ENCODE data around the gene RPL39. TPM values are rescaled to one million over a fixed set of nuclear protein-coding genes. Genes with fewer than 3 reads are reported as not detected.
"Not testable (repeated sequence)": the region's sequence is repeated elsewhere in the genome, so short reads cannot be mapped to it uniquely, and the experiment has no call there.

Gene RPL39
- total RNA-seq, 1 donor = 1,740 TPM

DNA sequence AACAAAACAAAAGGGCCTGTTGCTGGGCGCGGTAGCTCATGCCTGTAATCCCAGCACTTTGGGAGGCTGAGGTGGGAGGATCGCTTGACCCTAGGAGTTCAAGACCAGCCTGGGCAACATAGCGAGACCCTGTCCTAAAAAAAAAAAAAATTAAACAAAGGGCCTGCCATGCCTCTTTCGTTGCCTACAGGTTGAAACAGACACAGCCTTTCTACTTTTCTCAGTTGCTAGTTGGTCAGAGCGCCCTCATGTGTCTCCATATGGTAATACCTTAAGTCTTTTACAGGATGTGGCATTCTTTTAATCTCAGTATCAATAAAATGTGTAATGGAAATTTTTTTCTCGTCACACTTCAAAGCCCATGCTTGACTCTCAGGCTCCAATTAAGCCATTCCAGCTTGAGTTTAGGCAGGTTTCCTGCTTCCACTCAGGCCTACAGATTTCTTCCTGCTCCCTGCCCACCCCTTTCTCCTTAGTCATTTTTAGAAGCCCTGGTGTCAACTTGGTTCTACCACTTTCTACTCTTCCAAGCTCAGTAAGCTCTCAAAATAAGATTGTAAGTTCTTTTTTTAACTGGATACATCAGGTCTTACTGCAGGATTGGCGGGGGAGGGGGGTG lies 37.7 kb downstream of the RPL39 start:
- DNase-seq (ENCODE audit: insufficient read length, low spot score, missing footprints) = peak; percentile 34
- H3K4me1 ChIP-seq (ENCODE audit: insufficient read depth, low read length) = no peaks in the 10 kb centered on the region

DNA sequence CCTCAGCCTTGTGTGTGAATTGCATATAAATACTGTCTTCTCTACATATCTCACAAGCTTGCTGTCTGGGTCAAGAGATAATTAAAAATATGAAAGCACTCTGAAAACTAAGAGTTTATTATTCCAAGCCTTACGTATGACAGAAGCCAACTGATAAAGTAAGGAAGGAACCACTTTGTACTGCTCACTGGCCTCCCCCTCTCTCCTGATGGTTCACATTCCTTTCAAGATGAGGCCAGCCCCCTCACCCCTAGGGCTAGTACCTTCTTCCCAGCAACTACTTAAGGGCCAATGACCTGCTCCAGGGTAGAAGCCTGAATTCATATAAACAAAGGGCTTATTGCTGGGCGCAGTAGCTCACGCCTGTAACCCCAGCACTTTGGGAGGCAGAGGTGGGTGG lies 38.4 kb downstream of the RPL39 start:
- Histone ChIP-seq H3K27me3 (ENCODE audit: insufficient read depth, low read length) (no peaks in the 10 kb centered on the region), H4K20me1 (ENCODE audit: insufficient read depth, low read length) (no peaks in the 10 kb centered on the region), H3K4me2 (ENCODE audit: insufficient read depth, low read length) (no peak overlapping the region), H3K36me3 (ENCODE audit: insufficient read depth, low read length) (no peaks in the 10 kb centered on the region), H3K4me1 (ENCODE audit: insufficient read depth, low read length) (no peaks in the 10 kb centered on the region), H3K4me3 (ENCODE audit: insufficient read depth, low read length) (no peak overlapping the region), H2AFZ (ENCODE audit: low read length) (no peak overlapping the region), H3K27ac (ENCODE audit: low read depth, low read length) (no peak overlapping the region), H3K79me2 (ENCODE audit: insufficient read depth, low read length) (no peaks in the 10 kb centered on the region), H3K9me3 (ENCODE audit: low read depth, low read length) (no peaks in the 10 kb centered on the region)
- no peak for DNase-seq (ENCODE audit: insufficient read length, low spot score, missing footprints)
- TF ChIP-seq, protein P1, sequence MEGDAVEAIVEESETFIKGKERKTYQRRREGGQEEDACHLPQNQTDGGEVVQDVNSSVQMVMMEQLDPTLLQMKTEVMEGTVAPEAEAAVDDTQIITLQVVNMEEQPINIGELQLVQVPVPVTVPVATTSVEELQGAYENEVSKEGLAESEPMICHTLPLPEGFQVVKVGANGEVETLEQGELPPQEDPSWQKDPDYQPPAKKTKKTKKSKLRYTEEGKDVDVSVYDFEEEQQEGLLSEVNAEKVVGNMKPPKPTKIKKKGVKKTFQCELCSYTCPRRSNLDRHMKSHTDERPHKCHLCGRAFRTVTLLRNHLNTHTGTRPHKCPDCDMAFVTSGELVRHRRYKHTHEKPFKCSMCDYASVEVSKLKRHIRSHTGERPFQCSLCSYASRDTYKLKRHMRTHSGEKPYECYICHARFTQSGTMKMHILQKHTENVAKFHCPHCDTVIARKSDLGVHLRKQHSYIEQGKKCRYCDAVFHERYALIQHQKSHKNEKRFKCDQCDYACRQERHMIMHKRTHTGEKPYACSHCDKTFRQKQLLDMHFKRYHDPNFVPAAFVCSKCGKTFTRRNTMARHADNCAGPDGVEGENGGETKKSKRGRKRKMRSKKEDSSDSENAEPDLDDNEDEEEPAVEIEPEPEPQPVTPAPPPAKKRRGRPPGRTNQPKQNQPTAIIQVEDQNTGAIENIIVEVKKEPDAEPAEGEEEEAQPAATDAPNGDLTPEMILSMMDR (IDR thresholded peaks at IDR 0.05; ENCODE audit: extremely low read depth, low read depth, low read length) = no peak

More for the DNA sequence above, 37.7 kb downstream of the RPL39 start:
- H3K79me2 ChIP-seq (ENCODE audit: insufficient read depth, low read length) = no peaks in the 10 kb centered on the region
- H3K36me3 ChIP-seq (ENCODE audit: insufficient read depth, low read length) = no peaks in the 10 kb centered on the region
- H2AFZ ChIP-seq (ENCODE audit: low read length) = no peak overlapping the region
- H3K9me3 ChIP-seq (ENCODE audit: low read depth, low read length) = no peaks in the 10 kb centered on the region
- no peaks in the 10 kb centered on the region for H3K27me3 ChIP-seq (ENCODE audit: insufficient read depth, low read length)
- H3K27ac ChIP-seq (ENCODE audit: low read depth, low read length) = no peak overlapping the region
- H3K4me2 ChIP-seq (ENCODE audit: insufficient read depth, low read length) = no peak overlapping the region
- H3K4me3 ChIP-seq (ENCODE audit: insufficient read depth, low read length) = no peak overlapping the region
- no peaks in the 10 kb centered on the region for H4K20me1 ChIP-seq (ENCODE audit: insufficient read depth, low read length)
- TF ChIP-seq, protein P1 (IDR thresholded peaks at IDR 0.05; ENCODE audit: extremely low read depth, low read depth, low read length) = peak; percentile 45

DNA sequence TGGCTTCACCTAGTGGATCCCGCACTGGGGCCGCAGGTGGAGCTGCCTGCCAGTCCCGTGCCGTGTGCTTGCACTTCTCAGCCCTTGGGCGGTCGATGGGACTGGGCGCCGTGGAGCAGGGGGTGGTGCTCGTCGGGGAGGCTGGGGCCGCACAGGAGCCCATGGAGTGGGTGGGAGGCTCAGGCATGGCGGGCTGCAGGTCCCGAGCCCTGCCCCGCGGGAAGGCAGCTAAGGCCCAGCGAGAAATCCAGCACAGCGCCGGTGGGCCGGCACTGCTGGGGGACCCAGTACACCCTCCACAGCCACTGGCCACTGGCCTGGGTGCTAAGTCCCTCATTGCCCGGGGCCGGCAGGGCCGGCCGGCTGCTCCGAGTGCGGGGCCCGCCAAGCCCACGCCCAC lies 40.7 kb downstream of the RPL39 start:
- not testable (repeated sequence) for H3K4me2 ChIP-seq (ENCODE audit: insufficient read depth, low read length); H3K79me2 ChIP-seq (ENCODE audit: insufficient read depth, low read length); H3K27ac ChIP-seq (ENCODE audit: low read depth, low read length); H3K27me3 ChIP-seq (ENCODE audit: insufficient read depth, low read length); H2AFZ ChIP-seq (ENCODE audit: low read length); H3K4me3 ChIP-seq (ENCODE audit: insufficient read depth, low read length); DNase-seq (ENCODE audit: insufficient read length, low spot score, missing footprints); H3K9me3 ChIP-seq (ENCODE audit: low read depth, low read length); H4K20me1 ChIP-seq (ENCODE audit: insufficient read depth, low read length); H3K4me1 ChIP-seq (ENCODE audit: insufficient read depth, low read length); H3K36me3 ChIP-seq (ENCODE audit: insufficient read depth, low read length)

DNA sequence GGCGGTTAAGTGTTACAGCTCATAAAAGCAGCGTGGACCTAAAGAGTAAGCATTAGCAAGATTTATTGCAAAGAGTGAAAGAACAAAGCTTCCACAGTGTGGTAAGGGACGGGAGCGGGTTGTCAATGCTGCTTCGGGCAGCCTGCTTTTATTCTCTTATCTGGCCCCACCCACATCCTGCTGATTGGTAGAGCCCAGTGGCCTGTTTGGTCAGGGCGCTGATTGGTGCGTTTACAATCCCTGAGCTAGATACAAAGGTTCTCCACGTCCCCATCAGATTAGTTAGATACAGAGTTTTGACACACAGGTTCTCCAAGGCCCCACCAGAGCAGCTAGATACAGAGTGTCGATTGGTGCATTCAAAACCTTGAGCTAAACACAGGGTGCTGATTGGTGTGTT lies 41.3 kb downstream of the RPL39 start:
- H3K27ac ChIP-seq (ENCODE audit: low read depth, low read length); H3K27me3 ChIP-seq (ENCODE audit: insufficient read depth, low read length); H2AFZ ChIP-seq (ENCODE audit: low read length); H3K36me3 ChIP-seq (ENCODE audit: insufficient read depth, low read length); H3K9me3 ChIP-seq (ENCODE audit: low read depth, low read length); H3K4me3 ChIP-seq (ENCODE audit: insufficient read depth, low read length); H3K4me1 ChIP-seq (ENCODE audit: insufficient read depth, low read length); DNase-seq (ENCODE audit: insufficient read length, low spot score, missing footprints); H3K4me2 ChIP-seq (ENCODE audit: insufficient read depth, low read length); H3K79me2 ChIP-seq (ENCODE audit: insufficient read depth, low read length); H4K20me1 ChIP-seq (ENCODE audit: insufficient read depth, low read length): not testable (repeated sequence)

DNA sequence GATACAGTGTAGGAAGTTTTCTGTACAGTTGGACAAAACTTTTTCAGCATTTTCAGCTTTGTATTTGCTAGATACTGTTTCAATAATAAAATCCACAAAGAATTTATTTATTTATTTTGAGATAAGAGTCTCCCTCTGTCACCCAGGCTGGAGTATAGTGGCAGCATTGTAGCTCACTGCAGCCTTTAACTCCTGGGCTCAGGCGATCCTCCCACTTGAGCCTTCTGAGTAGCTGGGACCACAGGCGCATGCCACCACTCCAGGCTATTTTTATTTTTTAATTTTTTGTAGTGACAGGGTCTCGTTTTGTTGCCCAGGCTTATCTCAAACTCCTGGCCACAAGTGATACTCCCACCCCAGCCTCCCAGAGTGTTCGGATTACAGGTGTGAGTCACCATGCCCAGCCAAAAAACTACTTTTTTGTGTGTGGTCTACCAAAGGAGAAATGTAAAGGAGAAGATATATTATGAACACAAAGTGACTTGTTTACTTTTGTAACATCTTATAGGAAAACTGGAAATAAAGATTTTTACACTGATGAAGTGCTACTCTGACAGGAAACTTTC lies 46.1 kb downstream of the RPL39 start:
- H3K9me3 ChIP-seq (ENCODE audit: low read depth, low read length) = no peaks in the 10 kb centered on the region
- H3K27me3 ChIP-seq (ENCODE audit: insufficient read depth, low read length) = no peaks in the 10 kb centered on the region
- TF ChIP-seq, protein P1 (IDR thresholded peaks at IDR 0.05; ENCODE audit: extremely low read depth, low read depth, low read length) = no peak
- no peak overlapping the region for H2AFZ ChIP-seq (ENCODE audit: low read length)
- DNase-seq (ENCODE audit: insufficient read length, low spot score, missing footprints) = no peak
- no peaks in the 10 kb centered on the region for H3K36me3 ChIP-seq (ENCODE audit: insufficient read depth, low read length)
- H3K4me2 ChIP-seq (ENCODE audit: insufficient read depth, low read length) = no peak overlapping the region
- no peaks in the 10 kb centered on the region for H4K20me1 ChIP-seq (ENCODE audit: insufficient read depth, low read length)
- no peak overlapping the region for H3K27ac ChIP-seq (ENCODE audit: low read depth, low read length)
- H3K4me1 ChIP-seq (ENCODE audit: insufficient read depth, low read length) = no peaks in the 10 kb centered on the region
- no peak overlapping the region for H3K4me3 ChIP-seq (ENCODE audit: insufficient read depth, low read length)
- no peaks in the 10 kb centered on the region for H3K79me2 ChIP-seq (ENCODE audit: insufficient read depth, low read length)
